IPS-NIHi11 (cell line): ENCODE data around the gene GRSF1.
"Not testable (repeated sequence)": the region's sequence is repeated elsewhere in the genome, so short reads cannot be mapped to it uniquely, and the experiment has no call there.

Source experiments
- DNase-seq: peaks from one replicate; pipeline ENCODE4 v3.0.0; 2012; ENCODE audit warnings: mixed read lengths, low spot score

The GRSF1 gene, protein sequence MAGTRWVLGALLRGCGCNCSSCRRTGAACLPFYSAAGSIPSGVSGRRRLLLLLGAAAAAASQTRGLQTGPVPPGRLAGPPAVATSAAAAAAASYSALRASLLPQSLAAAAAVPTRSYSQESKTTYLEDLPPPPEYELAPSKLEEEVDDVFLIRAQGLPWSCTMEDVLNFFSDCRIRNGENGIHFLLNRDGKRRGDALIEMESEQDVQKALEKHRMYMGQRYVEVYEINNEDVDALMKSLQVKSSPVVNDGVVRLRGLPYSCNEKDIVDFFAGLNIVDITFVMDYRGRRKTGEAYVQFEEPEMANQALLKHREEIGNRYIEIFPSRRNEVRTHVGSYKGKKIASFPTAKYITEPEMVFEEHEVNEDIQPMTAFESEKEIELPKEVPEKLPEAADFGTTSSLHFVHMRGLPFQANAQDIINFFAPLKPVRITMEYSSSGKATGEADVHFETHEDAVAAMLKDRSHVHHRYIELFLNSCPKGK

DNA sequence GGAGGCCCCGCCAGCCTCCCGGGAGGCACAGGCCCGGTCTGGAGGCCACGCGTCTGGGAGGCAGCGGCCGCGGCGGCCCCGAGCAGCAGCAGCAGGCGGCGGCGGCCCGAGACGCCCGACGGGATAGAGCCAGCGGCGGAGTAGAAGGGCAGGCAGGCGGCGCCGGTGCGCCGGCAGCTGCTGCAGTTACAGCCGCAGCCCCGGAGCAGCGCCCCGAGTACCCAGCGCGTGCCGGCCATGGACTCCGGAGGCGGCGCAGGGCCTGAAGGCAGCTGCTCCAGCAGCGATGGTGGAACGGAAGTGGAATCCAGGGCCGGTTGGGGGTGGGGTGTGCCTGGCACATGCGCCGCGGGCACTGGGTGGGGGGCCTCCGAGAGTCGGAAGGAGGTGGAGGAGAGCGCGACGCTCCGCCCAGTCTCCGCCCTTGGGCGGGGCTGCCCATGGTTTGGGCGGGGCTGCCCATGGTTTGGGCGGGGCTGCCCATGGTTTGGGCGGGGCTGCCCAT, at the start of gene GRSF1:
GRSF1 (minus strand) TSS at position 302 of the 505 bp plus-strand sequence; CDS start at position 239, 63 bp downstream.
- peak; percentile 94 for DNase-seq

DNA sequence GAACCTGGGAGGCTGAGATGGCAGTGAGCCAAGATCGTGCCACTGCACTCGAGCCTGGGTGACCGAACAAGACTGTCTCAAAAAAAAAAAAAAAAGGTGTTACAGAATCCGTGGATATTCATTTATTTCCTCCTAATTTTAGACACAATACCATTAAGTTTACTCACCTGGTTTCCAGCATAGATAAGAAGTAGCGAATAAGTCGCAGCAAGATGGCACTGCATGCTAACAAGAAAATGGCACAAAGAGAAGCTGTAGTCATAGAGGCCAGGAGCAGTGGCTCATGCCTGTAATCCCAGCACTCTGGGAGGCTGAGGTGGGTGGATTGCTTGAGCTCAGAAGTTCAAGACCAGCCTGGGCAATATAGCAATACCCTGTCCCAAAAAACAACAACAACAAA, 45.5 kb upstream of the GRSF1 start:
- DNase-seq: no peak

DNA sequence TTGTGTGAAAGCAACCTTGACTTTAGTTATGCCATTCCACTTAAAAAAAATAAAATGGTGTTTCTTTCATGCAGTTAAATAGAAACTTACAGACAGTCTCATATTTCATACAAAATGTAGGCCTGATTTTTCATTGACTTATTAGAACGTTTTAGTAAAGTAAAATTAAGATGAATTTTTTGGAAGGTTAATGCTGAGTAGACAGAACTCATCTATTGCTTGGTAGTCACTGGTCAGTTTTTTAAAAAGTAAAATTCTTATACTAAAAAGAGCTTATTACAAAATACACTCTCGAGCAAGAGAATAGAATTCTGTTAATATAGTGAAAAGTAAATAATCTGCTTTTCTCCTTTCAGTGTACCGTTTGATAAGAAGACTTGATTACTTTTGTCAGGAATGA, 41.0 kb upstream of the GRSF1 start:
- no peak for DNase-seq

DNA sequence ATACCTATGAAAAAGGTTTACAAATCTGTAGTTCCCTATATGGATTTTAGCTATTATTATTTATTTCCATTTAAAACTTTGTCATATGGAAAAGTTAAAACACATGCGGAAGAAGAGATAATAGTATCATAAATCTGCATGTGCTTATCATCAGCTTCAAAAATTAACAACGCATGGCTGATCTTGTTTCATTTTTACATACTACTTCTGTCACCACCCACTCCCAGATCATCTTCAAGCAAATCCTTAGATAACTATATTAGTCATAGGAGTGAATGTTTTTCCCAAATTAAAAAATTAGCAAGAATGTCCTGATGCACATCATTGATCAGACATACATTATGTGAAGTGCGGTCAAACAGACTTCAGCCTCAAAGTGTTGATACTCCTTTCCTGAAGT, 37.9 kb upstream of the GRSF1 start:
- DNase-seq: no peak

DNA sequence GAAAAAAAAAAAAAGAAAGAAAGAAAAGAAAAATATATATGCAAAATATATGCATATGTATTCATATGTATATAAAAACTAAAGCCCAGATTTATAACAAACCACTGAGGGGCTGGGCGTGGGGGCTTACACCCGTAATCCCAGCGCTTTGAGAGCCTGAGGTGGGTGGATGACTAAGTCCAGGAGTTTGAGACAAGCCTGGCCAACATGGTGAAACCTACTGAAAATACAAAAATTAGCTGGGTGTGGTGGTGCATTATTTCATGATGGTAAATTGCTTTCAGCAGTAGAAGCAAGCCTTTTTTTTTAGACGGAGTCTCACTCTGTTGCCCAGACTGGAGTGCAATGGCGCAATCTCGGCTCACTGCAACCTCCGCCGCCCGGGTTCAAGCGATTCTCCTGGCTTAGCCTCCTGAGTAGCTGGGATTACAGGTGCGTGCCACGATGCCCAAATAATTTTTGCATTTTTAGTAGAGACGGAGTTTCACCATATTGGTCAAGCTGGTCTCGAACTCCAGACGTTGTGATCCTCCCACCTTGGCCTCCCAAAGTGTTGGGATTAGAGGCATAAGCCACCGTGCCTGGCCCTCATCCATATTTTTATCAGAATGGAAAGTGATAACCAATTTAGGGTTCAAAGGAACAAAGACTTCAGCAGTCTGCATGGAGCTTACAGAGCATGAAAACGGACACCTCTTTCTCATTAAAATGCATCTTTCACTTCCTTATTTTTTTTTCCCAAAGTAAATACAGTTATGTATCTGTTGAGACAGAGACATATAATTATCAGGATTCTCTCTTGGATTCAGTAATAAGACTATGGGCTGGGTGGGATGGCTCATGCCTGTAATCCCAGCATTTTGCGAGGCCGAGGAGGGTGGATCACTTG, 34.8 kb upstream of the GRSF1 start:
- DNase-seq: no peak

DNA sequence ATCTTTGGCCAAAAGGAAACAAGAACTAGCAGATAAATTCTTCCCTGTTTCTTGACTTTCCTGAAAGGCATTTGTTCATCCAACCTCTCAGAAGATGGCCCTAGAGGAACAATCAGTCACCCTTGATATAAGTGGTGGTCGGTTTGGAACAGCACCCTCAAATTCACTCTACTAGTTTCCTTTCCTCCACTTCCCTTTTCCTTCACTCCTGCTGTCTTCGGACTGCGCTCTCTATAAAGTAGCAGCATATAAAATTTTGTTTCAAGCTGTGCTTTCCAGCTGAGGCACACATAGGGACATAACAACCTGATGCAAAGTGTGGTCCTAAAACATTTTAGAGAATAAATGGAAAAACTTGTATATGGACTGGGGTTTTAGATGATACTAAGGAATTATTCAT, 33.5 kb upstream of the GRSF1 start:
- DNase-seq: no peak

DNA sequence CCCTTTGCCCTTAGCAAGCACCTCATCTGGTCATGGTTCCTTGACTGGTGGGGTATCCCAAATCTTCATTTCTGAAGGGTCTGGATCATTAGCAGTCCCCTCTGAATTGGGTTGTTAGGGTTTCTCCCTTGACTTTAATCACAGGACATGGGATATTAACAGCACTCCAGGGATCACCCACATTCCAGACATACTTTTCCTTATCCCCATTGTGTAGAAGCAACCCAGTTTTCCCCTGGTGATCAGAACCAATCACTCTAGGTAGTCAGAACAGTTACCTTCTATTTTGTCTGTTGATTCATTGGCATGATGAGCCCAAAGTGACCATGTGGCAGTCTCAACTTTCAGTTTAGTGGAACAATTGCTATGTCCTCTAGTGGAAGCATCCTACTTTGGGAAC, 29.1 kb upstream of the GRSF1 start:
- peak; percentile 14 for DNase-seq

DNA sequence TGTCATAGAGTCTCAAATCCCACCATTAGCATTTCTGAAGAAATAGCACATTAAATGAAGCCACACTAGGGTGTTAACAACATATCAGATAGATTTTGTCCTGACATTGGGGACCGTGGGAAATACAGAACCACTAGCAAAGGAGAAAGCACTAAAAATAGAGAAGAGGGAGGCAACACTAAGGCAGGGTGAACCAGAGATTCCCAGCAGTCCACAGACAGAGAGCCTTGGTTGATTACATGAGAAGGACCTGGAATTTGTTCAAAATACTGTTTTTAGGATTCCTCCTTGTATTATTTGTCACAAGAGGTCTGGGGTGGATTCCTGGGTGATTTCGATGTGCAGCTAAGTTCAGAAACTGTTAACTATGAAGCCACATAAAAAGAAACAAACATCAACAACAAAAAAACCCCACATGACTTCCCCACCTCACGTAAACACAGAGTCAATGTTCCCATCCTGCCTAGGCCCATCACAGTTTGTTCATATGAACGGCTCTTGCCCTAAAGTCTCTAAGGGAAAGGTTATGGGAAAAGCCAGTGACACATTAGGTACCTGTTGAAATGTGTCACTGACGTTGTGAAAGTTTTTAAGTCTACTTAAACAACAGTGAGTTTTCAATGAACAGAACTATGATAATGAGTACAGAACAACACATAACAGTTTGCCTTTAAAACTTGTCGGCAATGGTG, 23.6 kb upstream of the GRSF1 start:
- no peak for DNase-seq

DNA sequence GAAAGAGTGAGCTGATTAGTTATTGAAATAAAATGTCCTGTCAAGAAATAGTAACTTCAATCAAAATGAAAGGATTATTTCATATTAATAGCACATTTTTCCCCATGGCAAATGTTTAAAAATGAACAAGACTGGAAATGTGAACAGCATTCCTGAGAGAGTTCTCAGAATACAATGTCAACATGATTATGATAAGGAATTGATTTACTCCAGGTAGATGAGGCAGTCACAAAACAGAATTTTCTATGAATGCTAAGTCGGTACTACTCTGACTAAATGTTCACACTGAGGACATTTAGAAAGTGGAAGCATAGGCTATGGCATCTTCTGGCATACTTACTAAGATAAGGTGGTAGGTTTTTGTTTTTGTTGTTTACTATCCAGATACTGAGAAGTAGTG, 19.4 kb upstream of the GRSF1 start:
- no peak for DNase-seq

DNA sequence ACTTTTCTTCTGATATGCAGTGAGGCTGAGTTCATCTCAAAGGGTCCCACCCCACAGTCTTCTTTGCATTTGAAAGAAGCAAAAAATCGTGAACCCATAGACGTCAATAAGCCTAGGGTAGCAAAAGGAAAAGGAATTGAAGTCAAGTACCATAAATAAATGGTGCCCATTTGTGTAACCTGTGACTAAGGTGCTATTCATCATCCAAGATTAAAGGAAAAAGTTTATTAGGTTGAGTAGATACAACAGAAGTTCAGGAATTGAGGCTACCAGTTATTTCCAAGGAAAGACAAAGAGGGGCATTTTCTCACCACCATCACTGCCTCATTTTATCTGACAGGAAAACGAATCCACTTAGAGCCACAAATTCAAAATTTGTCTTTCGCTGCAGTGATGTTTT, 18.8 kb upstream of the GRSF1 start:
- DNase-seq: no peak

DNA sequence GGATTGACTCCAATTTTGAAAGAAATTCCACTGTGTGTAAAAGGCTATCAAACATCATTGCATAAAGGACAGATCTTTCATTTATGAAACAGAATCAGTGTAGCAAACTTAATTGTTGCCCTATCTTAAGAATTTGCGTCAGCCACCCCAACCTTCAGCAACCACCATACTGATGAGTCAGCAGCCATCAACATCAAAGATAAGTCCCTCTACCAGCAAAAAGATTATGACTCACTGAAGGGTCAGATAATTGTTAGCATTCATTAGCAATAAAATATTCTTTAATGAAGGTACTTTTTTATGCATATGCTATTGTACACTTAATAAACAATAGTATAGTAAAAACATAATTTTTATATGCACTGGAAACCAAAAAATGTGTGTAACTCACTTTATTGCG, 15.8 kb upstream of the GRSF1 start:
- DNase-seq: no peak

DNA sequence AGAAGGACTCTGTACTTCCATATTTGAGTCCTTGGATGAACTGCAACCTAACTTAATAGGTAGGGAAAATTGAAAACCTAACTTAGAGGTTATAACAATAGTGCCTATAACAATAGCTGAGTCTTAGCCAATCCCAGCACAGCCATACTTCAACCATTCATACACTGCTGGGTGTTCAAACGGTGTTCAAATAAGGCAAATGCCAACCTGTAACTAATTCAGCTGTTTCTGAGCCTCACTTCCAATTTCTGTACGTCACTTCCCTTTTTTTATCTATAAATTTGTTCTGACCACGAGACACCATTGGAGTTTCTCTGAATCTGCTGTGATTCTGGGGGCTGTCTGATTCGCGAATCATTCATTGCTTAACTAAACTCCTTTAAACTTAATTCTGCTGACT, 9.6 kb upstream of the GRSF1 start:
- no peak for DNase-seq

DNA sequence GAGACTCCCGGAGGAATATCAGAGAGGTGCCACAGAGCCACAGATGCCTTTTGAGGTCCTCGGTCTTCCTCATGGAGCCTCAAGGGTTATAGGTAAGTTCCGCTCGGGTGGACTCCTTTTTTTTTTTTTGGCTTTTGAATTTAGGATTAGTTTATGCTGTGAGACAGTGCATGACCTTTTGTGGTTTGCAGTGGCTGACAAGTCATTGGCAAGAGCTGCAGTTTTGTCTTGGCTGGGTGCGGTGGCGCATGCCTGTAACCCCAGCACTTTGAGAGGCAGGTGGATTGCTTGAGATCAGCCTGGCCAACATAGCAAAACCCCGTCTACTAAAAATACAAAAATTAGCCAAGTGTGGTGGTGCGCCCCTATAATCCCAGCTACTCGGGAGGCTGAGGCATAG, 4.5 kb upstream of the GRSF1 start:
- no peak for DNase-seq

DNA sequence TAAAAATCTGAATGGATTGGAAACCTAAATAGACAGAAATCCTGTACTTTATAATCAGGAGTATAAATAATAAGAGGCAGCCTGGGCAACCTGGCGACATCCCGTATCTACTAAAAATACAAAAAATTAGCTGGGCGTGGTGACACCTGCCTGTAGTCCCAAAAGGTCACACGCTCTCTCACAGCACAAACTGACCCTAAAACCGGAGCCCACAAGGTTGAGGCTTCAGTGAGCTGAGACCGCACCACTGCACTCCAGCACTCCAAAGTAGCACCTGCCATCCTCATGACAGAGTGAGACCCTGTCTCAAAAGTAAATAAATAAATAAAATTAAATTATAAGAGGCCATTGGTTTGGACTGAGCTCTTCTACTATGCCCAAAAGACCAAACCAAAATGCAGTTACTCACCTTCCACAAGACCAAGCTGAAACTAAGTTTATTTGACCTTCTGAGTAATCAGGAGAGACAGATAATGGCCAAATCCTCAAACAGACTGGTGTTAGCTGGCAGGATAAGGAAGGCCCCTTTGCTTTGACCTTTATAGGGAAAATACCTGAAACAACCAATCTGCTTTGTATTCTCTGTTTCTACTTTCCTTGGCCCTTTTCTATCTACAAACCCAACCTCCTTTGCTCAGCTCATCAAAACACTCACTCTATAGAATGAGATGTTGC, 3.2 kb upstream of the GRSF1 start:
- DNase-seq: no peak

DNA sequence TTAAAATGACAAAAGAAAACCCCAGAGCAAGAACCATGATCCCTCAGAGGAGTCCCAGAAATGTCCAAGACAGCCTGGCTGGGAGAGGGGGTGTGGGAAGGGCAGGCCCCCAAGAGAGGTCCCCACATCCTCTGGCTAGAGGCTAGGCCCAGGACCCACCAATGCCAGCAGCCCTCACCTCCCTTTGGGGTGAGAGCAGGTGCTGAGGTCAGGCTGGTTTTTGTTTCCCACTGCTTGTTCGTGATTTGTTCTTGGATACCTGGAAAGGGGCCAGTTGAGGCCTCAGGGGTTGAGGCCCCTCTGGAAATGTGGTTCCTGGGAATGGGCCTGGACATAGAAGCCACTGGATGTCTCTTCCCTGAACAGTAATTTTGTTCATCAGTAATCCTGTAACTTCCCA, 2.3 kb upstream of the GRSF1 start:
- no peak for DNase-seq

DNA sequence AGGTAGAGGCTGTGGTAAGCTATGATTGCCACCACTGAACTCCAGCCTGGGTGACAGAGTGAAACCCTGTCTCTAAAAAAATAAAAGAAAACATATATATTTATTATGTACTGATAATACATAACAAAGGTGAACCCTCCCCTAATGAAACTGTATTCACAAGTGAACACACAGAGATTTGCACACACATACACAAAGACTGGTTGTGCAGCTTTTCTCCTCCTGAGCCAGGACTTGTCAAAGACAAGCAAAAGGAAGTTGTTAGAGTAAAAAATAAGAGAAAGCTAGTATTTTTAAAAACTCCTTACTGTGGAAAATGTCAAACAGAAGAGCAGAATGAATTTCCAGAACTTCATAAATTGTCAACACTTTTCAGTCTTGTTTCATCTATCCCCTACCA, 1.5 kb upstream of the GRSF1 start:
- DNase-seq: no peak

DNA sequence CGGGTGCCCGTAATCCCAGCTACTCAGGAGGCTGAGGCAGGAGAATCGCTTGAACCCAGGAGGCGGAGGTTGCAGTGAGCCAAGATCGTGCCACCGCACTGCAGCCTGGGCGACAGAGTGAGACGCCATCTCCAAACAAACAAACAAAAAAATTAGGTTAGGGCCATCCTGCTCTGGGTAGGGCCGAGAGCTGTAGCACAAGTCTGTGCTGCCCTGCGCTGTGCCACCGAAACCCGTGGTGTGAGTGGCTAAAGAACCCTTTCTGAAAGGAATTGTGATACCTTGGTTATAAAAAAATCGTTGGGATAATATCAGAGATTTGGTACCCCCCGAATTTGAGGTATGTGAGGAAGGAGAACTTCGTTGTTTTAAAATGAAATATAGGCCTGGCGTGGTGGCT, 941 bp upstream of the GRSF1 start:
- DNase-seq: not testable (repeated sequence)

DNA sequence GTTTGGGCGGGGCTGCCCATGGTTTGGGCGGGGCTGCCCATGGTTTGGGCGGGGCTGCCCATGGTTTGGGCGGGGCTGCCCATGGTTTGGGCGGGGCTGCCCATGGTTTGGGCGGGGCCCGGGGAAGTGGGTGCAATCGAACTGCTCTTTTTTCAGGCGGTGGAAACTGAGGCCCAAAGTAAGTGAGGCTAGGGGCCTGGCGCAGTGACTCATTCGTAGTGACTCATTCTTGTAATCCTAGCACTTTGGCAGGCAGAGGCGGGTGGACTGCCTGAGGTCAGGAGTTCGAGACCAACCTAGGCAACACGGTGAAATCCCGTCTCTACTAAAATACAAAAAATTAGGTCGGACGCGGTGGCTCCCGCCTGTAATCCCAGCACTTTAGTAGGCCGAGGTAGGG, 447 bp upstream of the GRSF1 start:
- DNase-seq: peak; percentile 64

DNA sequence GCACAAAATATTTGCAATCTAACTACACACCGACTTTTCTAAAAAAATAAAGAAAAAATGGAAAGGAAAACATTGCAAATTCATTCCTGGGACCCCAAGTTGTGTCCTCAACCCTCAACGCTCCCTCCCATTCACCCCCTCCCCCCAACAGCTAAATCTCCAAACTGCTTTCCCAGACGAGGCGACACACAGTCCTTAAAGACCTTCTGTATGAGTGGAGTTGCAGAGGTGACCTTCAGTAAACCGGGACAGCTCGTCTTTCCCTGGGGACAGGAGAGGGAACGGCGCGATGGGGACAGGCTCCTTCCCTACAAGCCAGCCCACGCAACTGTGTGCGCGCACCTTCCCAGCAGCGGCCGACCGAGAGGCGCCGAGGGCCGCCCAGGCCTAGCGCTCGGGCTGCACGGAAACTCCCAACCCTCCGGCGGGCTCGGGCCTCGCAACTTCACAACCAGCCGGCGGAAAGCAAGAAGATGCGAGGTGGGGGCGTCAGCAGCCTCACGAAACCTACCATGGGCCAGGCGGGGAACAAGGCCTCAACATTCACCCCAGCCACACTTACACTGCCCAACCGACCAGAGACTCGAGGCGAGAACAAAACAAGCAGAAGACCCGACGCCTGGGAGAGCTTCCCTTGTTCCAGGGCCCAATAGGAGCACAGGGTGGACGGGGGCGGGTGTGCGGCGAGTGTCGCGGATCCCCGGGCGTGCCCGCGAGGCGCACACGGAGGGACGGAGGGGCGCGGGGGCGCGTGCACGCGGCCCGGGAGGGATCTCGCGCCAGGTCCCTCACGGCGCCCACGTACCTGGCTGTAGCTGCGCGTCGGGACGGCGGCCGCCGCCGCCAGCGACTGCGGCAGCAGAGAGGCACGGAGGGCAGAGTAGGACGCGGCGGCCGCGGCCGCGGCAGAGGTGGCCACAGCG, 763 bp downstream of the GRSF1 start:
- DNase-seq: peak; percentile 74

DNA sequence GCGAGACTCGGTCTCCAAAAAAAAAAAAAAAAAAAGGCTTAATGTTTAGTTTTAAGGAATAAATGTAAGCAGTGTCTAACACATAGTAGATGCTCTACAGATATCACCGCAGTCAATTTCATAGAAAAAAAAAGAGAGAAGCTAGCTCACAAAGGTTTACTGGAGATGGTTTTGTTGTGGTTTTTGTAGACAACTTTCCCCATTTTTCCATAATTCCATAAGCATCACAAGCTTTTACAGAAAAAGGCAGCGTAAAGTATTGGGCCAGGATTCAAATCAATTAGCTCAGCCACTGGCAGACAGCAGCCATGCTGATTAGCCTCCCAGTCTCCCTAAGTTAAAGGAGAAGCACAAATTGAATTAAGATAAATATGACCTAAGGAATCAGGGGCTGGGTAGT, 1.5 kb downstream of the GRSF1 start:
- no peak for DNase-seq

DNA sequence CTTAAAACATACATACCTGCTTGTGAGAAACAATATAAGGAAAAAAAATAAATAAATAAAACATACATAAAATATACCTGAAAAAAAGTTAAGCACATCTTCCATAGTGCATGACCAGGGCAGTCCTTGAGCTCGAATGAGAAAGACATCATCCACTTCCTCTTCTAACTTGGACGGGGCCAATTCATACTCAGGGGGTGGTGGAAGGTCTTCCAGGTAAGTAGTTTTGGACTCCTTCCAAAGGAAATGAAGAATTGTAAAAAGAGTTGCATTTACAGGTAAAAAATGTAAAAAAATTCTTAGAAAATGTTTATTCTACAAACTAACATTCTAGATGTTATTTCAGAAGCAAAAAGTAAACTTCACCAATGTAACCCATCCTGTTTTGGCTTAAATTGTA, 3.6 kb downstream of the GRSF1 start:
- DNase-seq: no peak
